GM12864 (cell line): ENCODE results near the gene AIG1.

Experiments used
- DNase-seq: peaks from one replicate; pipeline ENCODE4 v3.0.0-alpha.2; 2011; ENCODE audit warnings: low read depth
- H3K4me3 ChIP-seq: 2 replicates; pipeline ENCODE4 v1.5.1; 2011; ENCODE audit warnings: mild to moderate bottlenecking, low read depth, low read length, control low read depth
- TF ChIP-seq, protein P1 (sequence below): IDR thresholded peaks from 2 replicates; pipeline ENCODE4 v1.5.1; 2011; ENCODE audit warnings: low read depth, mild to moderate bottlenecking, moderate library complexity, low read length, control low read depth, inconsistent platforms; ENCODE audit errors: missing control alignments

The AIG1 gene

GRCh38 chr6:143229400-143229799, 168.7 kb downstream of the AIG1 start:
- TF ChIP-seq, protein P1, sequence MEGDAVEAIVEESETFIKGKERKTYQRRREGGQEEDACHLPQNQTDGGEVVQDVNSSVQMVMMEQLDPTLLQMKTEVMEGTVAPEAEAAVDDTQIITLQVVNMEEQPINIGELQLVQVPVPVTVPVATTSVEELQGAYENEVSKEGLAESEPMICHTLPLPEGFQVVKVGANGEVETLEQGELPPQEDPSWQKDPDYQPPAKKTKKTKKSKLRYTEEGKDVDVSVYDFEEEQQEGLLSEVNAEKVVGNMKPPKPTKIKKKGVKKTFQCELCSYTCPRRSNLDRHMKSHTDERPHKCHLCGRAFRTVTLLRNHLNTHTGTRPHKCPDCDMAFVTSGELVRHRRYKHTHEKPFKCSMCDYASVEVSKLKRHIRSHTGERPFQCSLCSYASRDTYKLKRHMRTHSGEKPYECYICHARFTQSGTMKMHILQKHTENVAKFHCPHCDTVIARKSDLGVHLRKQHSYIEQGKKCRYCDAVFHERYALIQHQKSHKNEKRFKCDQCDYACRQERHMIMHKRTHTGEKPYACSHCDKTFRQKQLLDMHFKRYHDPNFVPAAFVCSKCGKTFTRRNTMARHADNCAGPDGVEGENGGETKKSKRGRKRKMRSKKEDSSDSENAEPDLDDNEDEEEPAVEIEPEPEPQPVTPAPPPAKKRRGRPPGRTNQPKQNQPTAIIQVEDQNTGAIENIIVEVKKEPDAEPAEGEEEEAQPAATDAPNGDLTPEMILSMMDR, result no peak
- no peak for DNase-seq
- H3K4me3 ChIP-seq, result no peak overlapping the region

- TF ChIP-seq, protein P1, result peak; percentile 72
- DNase-seq, result no peak
- H3K4me3 ChIP-seq, result no peak overlapping the region
These were observed 172.2 kb downstream of the AIG1 start for GRCh38 chr6:143232849-143233248.

GRCh38 chr6:143233554-143234285, 173.0 kb downstream of the AIG1 start:
- no peak for DNase-seq
- H3K4me3 ChIP-seq, result no peak overlapping the region
- TF ChIP-seq, protein P1, result no peak

DNA sequence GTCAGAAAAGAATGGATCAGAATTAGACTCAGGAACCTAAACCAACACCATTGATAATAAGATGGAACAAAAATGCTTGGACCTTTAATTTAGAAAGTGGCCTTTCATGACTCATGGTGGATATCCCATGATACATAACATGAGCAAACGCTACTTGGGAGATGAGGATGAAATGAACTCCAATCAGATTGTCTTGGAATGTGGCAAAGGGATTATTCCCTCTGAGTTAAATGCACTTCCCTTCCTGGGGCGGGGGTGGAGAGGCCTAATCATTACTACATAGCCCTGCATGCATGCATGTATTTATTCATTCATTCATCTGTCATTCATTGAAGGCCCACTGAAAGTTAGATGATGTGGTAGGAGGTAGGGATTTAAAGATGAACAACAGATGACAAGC, 174.0 kb downstream of the AIG1 start:
- TF ChIP-seq, protein P1, result no peak
- no peak for DNase-seq
- H3K4me3 ChIP-seq, result no peak overlapping the region

- TF ChIP-seq, protein P1, result no peak
- DNase-seq, result no peak
- no peak overlapping the region for H3K4me3 ChIP-seq
These were observed 175.6 kb downstream of the AIG1 start for GRCh38 chr6:143236151-143236798.

DNA sequence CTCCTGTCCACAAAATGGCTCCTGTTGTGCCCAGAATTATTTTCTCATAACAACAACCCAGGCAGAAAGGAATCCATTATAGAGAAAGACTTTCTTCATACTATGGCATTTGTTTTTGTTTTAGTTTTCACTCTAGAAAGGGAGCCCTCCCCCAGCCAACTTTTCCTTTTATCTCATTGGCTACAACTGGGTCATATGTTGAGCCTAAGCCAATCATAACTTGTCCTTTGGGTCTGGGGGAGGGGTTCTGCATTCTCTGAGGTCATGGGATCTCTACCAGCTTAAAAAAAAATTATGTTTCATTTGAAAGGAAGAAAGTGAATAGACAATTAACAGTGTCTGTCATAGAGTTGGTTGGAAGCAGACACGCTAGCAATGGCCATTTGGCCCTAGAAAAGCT, 177.6 kb downstream of the AIG1 start:
- no peak for DNase-seq
- TF ChIP-seq, protein P1, result no peak
- H3K4me3 ChIP-seq, result no peak overlapping the region
